CD1c-positive myeloid dendritic cell (primary cell): Measurements from ENCODE around the gene CHMP3.
A peak's percentile ranks its signal among the peaks of the same experiment; 100 is the strongest.
"Not testable (repeated sequence)": the region's sequence is repeated elsewhere in the genome, so short reads cannot be mapped to it uniquely, and the experiment has no call there.

Experiments
- DNase-seq: peaks from one replicate; pipeline ENCODE4 v3.0.0-alpha.2; 2016; ENCODE audit errors: extremely low spot score

The CHMP3 gene

GRCh38 chr2:86549963-86550725 lies 13.1 kb downstream of the CHMP3 start:
- not testable (repeated sequence) for DNase-seq

DNA sequence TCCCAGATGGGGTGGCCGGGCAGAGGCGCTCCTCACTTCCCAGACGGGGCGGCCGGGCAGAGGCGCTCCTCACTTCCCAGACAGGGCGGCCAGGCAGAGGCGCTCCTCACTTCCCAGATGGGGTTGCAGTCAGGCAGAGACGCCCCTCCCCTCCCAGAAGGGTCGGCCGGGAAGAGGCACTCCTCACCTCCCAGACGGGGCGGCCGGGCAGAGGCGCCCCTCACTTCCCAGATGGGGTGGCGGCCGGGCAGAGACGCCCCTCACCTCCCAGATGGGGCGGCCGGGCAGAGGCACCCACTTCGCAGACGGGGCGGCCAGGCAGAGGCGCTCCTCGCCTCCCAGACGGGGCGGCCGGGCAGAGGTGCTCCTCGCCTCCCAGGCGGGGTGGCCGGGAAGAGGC lies 13.8 kb downstream of the CHMP3 start:
- DNase-seq = not testable (repeated sequence)

DNA sequence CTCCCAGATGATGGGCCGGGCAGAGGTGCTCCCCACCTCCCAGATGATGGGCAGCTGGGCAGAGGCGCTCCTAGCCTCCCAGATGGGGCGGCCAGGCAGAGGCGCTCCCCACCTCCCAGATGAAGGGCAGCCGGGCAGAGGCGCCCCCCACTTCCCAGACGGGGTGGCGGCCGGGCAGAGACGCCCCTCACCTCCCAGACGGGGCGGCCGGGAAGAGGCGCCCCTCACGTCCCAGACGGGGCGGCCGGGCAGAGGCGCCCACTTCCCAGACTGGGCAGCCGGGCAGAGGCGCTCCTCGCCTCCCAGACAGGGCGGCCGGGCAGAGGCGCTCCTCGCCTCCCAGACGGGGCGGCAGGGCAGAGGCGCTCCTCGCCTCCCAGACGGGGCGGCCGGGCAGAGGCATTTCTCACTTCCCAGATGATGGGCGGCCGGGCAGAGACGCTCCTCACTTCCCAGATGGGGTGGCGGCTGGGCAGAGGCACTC lies 14.3 kb downstream of the CHMP3 start:
- not testable (repeated sequence) for DNase-seq

DNA sequence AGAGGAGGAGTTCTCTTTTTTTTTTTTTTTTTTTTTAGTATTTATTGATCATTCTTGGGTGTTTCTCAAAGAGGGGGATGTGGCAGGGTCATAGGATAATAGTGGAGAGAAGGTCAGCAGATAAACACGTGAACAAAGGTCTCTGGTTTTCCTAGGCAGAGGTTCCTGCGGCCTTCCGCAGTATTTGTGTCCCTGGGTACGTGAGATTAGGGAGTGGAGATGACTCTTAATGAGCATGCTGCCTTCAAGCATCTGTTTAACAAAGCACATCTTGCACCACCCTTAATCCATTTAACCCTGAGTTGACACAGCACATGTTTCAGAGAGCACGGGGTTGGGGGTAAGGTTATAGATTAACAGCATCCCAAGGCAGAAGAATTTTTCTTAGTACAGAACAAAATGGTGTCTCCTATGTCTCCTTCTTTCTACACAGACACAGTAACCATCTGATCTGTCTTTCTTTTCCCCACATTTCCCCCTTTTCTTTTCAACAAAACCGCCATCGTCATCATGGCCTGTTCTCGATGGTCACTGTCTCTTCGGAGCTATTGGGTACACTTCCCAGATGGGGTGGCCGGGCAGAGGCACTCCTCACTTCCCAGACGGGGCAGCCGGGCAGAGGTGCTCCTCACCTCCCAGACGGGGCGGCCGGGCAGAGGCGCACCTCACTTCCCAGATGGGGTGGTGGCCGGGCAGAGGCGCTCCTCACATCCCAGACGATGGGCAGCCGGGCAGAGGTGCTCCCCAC lies 14.9 kb downstream of the CHMP3 start:
- not testable (repeated sequence) for DNase-seq

- not testable (repeated sequence) for DNase-seq
Observed at GRCh38 chr2:86545296-86545924, 17.8 kb downstream of the CHMP3 start.

GRCh38 chr2:86544278-86545099 lies 18.8 kb downstream of the CHMP3 start:
- not testable (repeated sequence) for DNase-seq

- no peak for DNase-seq
Observed at GRCh38 chr2:86543793-86544192, 19.4 kb downstream of the CHMP3 start.

- DNase-seq = no peak
Observed at GRCh38 chr2:86543335-86543734, 19.9 kb downstream of the CHMP3 start.

DNA sequence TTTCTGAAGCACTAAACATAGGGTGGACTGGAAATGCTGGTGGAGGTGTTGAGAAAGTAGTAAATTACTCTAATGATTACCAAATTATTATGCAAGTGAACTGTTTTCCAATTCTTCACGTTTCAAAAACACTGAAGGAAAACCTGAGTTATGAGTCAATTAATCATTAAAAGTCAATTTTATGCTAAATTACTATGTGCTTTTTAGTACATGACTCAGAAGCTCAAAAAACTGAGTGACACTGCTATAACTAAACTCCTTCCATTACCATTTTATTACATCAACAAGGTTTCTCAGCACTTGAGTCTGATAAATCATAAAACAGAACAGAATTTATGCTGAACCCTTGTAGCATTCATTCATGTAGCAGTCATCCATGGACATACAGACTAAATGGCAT lies 20.4 kb downstream of the CHMP3 start:
- no peak for DNase-seq

- no peak for DNase-seq
Observed at GRCh38 chr2:86541334-86541733, 21.9 kb downstream of the CHMP3 start.

GRCh38 chr2:86533589-86533988 lies 29.7 kb downstream of the CHMP3 start:
- DNase-seq = no peak

DNA sequence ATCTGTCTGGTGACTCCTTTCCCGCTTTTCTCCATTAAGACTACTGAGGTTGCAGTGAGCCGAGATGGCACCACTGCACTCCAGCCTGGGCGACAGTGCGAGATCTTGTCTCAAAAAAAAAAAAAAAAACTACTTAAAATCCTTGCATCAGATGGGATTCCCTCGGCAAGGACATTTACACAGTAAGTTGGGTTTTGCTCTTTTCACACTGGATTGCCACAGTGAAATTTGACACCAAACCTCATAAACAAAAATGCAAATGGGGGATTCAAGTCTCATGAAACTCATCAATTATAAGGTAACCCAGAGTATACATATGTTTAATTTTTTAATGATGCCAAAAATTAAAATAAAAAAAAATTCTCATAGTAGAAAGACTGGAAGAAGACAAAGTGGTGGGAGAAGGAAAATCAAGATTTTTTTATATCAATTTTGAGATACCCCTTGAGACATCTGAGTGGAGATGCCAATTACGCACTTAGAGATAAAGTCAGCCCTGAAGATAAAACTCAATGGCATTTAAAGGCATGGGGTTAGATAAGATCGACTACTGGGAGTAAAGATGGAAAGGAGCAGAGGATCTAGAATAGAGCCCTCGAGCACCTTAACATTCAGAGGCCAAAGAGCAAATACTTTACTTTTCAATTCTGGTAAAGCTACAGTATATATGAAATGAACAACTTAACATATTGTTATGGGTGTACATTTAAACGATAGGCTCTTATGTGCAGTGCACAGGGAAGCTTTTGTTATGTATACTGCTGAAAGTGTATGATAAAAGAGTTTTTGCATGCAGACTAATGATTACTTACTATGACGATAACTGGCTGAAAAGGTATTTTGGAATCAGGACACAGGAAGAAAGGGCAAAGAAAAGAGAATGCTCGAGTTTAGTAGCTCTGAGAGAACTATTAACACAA lies 37.6 kb downstream of the CHMP3 start:
- no peak for DNase-seq

DNA sequence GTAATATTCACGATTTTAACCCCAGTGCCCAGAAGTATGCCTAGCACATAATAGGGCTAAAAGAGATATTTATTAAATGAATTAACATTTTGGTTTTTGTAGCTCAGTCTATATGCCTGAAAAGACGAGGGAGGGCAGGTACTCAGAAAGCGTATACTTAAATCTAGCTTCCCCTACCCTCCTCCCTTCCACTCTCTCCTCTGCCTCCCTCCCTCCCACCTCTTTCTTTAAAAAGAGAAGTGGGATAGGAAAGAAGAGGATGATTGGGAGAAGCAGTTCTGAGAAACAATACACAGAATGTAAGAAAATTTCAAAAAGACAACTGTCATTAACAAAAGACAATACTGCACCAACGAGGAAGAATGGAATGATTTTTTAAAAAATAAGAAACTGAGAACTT lies 39.8 kb downstream of the CHMP3 start:
- DNase-seq = no peak

- no peak for DNase-seq
Observed at GRCh38 chr2:86522711-86523110, 40.5 kb downstream of the CHMP3 start.

DNA sequence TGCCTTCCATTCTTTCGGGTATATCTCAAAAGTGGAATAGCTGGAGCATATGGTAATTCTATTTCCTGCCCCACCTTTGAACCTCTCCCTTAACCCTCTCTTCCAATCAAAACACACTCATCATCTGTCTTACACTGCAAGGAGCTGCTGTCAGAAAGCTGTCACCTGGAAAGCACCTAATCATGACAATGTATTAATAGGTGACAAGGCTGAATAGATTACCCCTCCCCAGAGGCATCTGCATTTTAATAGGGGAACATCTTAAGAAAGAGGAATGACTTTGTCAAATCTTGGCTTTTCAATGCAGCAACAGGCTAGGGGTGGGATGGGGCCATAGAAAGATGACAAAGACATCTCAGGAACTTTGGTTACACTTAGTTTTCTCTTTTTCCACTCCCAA lies 41.3 kb downstream of the CHMP3 start:
- DNase-seq = no peak

DNA sequence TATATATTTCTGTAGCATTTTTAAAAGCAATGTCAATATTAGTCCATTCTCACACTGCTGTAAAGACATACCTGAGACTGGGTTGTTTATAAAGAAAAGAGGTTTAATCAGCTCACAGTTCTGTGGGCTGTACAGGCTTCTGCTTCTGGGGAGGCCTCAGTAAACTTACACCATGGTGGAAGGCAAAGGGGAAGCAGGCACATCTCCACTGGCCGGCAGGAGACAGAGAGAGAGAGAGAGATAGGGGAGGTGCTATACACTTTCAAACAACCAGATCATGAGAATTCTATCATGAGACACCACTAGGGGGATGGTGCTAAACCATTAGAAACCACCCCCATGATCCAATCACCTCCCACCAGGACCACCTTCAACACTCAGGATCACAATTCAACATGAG lies 43.1 kb downstream of the CHMP3 start:
- DNase-seq = no peak

DNA sequence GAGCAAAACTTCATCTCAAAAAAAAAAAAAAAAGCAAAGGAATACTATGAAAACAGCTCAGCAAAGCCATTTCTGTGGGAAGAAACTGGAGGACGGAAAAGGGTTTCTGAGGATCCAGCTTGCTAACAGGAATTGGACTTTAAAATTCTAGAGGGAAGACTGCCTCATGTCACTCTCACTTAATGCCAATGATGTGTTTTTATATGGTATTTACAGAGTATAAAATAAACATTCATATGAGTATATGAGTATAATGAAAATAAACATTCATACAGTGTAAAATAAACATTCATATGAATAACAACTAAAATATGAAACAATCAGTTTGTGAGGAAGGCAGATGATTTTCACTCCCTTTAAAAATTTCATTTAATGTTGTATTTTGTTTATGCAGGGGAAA lies 43.9 kb downstream of the CHMP3 start:
- no peak for DNase-seq

GRCh38 chr2:86518481-86518880 lies 44.8 kb downstream of the CHMP3 start:
- peak; percentile 5 for DNase-seq

- DNase-seq = no peak
Observed at GRCh38 chr2:86513948-86514660, 49.1 kb downstream of the CHMP3 start.

DNA sequence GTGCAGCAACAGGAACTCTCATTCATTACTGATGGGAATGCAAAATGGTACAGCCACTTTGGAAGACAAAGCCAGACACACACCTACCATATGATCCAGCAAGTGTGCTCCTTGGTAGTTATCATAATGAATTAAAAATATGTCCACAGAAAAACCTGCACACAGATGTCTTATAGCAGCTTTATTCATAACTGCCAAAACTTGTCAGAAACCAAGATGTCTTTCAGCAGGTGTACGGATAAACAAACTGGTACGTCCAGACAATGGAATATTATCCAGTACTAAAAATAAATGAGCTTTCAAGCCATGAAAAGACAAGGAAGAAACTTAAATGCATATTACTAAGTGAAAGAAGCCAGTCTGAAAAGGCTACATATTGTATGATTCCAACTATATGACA lies 50.4 kb downstream of the CHMP3 start:
- DNase-seq = no peak
